A549 (cell line): ENCODE results near the gene LUZP1.

ENCODE experiments used
- CEBPB ChIP-seq, 2 experiments: fragments of >200 bp in 1 of 2; sonication (Bioruptor Twin) in 1 of 2; formaldehyde crosslinking in 1 of 2; IDR thresholded peaks; 2 replicates each; pipeline ENCODE4 v1.6.1; 2012 to 2016
- FOSB ChIP-seq: fragments of 250-450 bp; sonication (Bioruptor Pico); IDR thresholded peaks from 2 replicates; pipeline ENCODE4 v1.5.0; 2020; ENCODE audit warnings: mild to moderate bottlenecking, moderate library complexity
- HDAC2 ChIP-seq: fragments of 200-600 bp; sonication (generic); IDR thresholded peaks from 2 replicates; pipeline ENCODE4 v1.6.1; 2016
- MAFK ChIP-seq: fragments of 450-650 bp; IDR thresholded peaks from 2 replicates; pipeline ENCODE4 v1.6.1; 2014; ENCODE audit not compliant: partially characterized antibody
- POLR2A ChIP-seq: IDR thresholded peaks from 2 replicates; pipeline ENCODE4 v1.6.1; 2012; ENCODE audit warnings: mild to moderate bottlenecking, low read length
- RARB ChIP-seq: fragments of 250-450 bp; sonication (Bioruptor Pico); IDR thresholded peaks from 2 replicates; pipeline ENCODE4 v1.8.0; 2021; ENCODE audit warnings: mild to moderate bottlenecking, moderate library complexity
- RFX5 ChIP-seq: fragments of 450-650 bp; IDR thresholded peaks from 2 replicates; pipeline ENCODE4 v1.7.1; 2014; ENCODE audit warnings: antibody characterized with exemption, mild to moderate bottlenecking, moderate library complexity
- SMC3 ChIP-seq: fragments of >200 bp; sonication (Bioruptor Twin); formaldehyde crosslinking; IDR thresholded peaks from 3 replicates; pipeline ENCODE4 v1.6.1; 2018; ENCODE audit warnings: inconsistent platforms
- TF ChIP-seq, protein P1 (sequence below): fragments of >200 bp; sonication (Bioruptor Twin); formaldehyde crosslinking; IDR thresholded peaks from 3 replicates; pipeline ENCODE4 v1.5.1; 2016

DNA sequence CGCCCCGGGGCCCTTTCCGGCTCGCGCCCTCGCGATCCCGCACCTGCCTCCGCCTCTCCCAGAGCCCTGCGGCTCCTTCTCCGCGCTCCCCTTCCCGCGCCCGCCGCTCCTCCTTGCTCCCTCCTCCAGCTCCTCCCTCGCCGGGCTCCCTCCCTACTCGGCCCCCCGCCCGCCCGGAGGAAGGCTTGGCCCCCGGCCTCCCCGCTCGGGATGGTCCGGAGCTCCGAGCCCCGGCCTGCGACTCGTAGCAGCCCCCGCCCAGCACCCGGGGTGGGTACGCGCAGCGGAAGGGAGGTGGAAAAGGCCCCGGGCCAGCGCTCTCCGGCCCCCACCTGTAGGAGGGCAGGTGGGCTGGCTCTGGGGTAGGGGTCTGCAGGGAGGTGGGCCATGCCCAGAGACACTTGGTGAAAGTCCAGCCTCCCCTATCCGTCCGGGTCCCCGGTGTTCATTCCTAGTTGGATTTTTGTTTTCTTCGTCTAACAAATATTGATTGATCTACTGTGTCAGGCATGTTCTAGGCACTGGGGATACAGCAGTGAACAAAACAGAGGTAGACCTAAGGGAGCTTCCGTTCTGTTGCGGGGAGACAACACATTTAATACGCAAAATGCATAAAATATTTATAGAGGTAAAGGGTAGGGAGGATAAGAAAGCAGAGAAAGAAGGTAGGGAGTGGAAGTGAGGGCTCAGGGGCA, 48.9 kb upstream of the LUZP1 start, which contains the start of gene HTR1D:
- TF ChIP-seq, protein P1, sequence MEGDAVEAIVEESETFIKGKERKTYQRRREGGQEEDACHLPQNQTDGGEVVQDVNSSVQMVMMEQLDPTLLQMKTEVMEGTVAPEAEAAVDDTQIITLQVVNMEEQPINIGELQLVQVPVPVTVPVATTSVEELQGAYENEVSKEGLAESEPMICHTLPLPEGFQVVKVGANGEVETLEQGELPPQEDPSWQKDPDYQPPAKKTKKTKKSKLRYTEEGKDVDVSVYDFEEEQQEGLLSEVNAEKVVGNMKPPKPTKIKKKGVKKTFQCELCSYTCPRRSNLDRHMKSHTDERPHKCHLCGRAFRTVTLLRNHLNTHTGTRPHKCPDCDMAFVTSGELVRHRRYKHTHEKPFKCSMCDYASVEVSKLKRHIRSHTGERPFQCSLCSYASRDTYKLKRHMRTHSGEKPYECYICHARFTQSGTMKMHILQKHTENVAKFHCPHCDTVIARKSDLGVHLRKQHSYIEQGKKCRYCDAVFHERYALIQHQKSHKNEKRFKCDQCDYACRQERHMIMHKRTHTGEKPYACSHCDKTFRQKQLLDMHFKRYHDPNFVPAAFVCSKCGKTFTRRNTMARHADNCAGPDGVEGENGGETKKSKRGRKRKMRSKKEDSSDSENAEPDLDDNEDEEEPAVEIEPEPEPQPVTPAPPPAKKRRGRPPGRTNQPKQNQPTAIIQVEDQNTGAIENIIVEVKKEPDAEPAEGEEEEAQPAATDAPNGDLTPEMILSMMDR: no peak
- no peak for TF ChIP-seq RARB (CRISPR knock-in tag)
- TF ChIP-seq CEBPB (IDR thresholded peaks at IDR 0.05): no peak
- no peak for TF ChIP-seq FOSB (CRISPR knock-in tag)
- TF ChIP-seq POLR2A: peak; percentile 21; the same call in 1 of the 2 replicates
- TF ChIP-seq SMC3: no peak
- TF ChIP-seq RFX5: no peak
- no peak for TF ChIP-seq MAFK
- no peak for TF ChIP-seq HDAC2
